AG04449 (cell line): ENCODE measurements around the gene NEMP1.

Source experiments
- CTCF ChIA-PET: fragments of 350-600 bp; formaldehyde crosslinking; extraction: SDS; loops from one replicate; lab custom pipeline; 2021; ENCODE audit warnings: antibody characterized with exemption; lab: Yijun Ruan, JAX
- POLR2A ChIA-PET: fragments of 400-600, 350-600 bp; formaldehyde crosslinking; extraction: SDS; loops from one replicate; lab custom pipeline; 2020; ENCODE audit warnings: antibody characterized with exemption, inconsistent platforms; lab: Yijun Ruan, JAX
- DNase-seq: peaks from one replicate; pipeline ENCODE4 v3.0.0-alpha.2; 2010; ENCODE audit warnings: low read depth, low spot score
- H3K4me3 ChIP-seq: 2 replicates; pipeline ENCODE4 v1.5.1; 2011; ENCODE audit warnings: low read depth, mild to moderate bottlenecking, control low read depth, low read length
- CTCF ChIP-seq: IDR thresholded peaks from one replicate; pipeline ENCODE4 v1.5.1; 2011; ENCODE audit warnings: mild to moderate bottlenecking, moderate library complexity, low read length, control low read depth, inconsistent platforms; ENCODE audit not compliant: insufficient read depth; ENCODE audit errors: missing control alignments

Gene NEMP1

GRCh38 chr12:57101892-57102695 is 23.5 kb upstream of the NEMP1 start:
- ChIA-PET POLR2A (no interaction called here), CTCF (interaction anchor here (1.2 to 16.5 kb wide), 3 partner anchors 5 to 140 kb away, joined by 3 to 218 read pairs (median 218); partner anchors contain the start of genes NAB2 and STAT6)

GRCh38 chr12:57099766-57100165 is 21.2 kb upstream of the NEMP1 start:
- TF ChIP-seq CTCF, result no peak
- CTCF ChIA-PET, result interaction anchor here (1.1 to 16.5 kb wide), 2 partner anchors 7 to 113 kb away, joined by 3 to 218 read pairs; partner anchors contain the start of gene STAT6
- POLR2A ChIA-PET, result interaction anchor here (0.8 to 4.7 kb wide), 4 partner anchors 8 to 12 kb away, joined by 3 to 64 read pairs (median 4); partner anchors contain the start of genes NAB2 and STAT6
- no peak overlapping the region for H3K4me3 ChIP-seq
- no peak for DNase-seq

More at GRCh38 chr12:57101892-57102695, 23.5 kb upstream of the NEMP1 start:
- no peak for TF ChIP-seq CTCF
- no peak overlapping the region for H3K4me3 ChIP-seq
- DNase-seq, result no peak

- ChIA-PET POLR2A (interaction anchor here (0.8 to 4.7 kb wide), 5 partner anchors 7 to 29 kb away, joined by 3 to 64 read pairs (median 3); partner anchors contain the start of genes NAB2 and STAT6), CTCF (interaction anchor here (0.9 to 16.5 kb wide), 4 partner anchors 8 to 30 kb away, joined by 3 to 218 read pairs (median 4); partner anchors contain the start of gene STAT6)
- TF ChIP-seq CTCF, result no peak
- DNase-seq, result no peak
- no peak overlapping the region for H3K4me3 ChIP-seq
Measured at GRCh38 chr12:57099047-57099714, 20.6 kb upstream of the NEMP1 start.

- POLR2A ChIA-PET, result interaction anchor here (0.8 to 4.7 kb wide), 6 partner anchors 9 to 29 kb away, joined by 3 to 64 read pairs (median 4); partner anchors contain the start of genes NEMP1 and STAT6
- CTCF ChIA-PET, result interaction anchor here (0.9 to 16.5 kb wide), 5 partner anchors 8 to 29 kb away, joined by 3 to 218 read pairs (median 6); partner anchors contain the start of gene STAT6
- no peak for DNase-seq
- H3K4me3 ChIP-seq, result no peak overlapping the region
- no peak for TF ChIP-seq CTCF
Measured at GRCh38 chr12:57098546-57098945, 20.0 kb upstream of the NEMP1 start.

- no peak for TF ChIP-seq CTCF
- ChIA-PET POLR2A (interaction anchor here (0.7 to 4.7 kb wide), 5 partner anchors 8 to 155 kb away, joined by 3 to 64 read pairs (median 5); partner anchors contain the start of gene STAT6), CTCF (interaction anchor here (0.9 to 16.5 kb wide), 5 partner anchors 10 to 78 kb away, joined by 3 to 218 read pairs (median 4); partner anchors contain the start of gene STAT6)
- DNase-seq, result no peak
- H3K4me3 ChIP-seq, result no peak overlapping the region
Measured at GRCh38 chr12:57097554-57097835, 18.9 kb upstream of the NEMP1 start.
